Activated naive CD4-positive, alpha-beta T cell treated with anti-CD3 and anti-CD28 coated beads for 36 hours (primary cell): Measurements from ENCODE around the gene LRRC25. TPM values are rescaled to one million over a fixed set of nuclear protein-coding genes. Genes with fewer than 3 reads are reported as not detected.

Experiments
- CTCF ChIA-PET: fragments of 350-600 bp; sonication (Branson Sonifier 250); formaldehyde crosslinking; loops from one replicate; lab custom pipeline; 2021; ENCODE audit warnings: antibody characterized with exemption; lab: Charles Lee
- DNase-seq: peaks from one replicate; pipeline ENCODE4 v3.0.0-alpha.2; 2020
- H3K27ac Mint-ChIP-seq: one replicate; pipeline ENCODE4 v1.8.0; 2021; ENCODE audit warnings: mild to moderate bottlenecking, mixed read lengths
- H3K27me3 Mint-ChIP-seq: one replicate; pipeline ENCODE4 v1.8.0; 2021; ENCODE audit warnings: low read depth, mixed read lengths
- H3K36me3 Mint-ChIP-seq: one replicate; pipeline ENCODE4 v1.8.0; 2021; ENCODE audit warnings: low read depth, mixed read lengths
- H3K4me1 Mint-ChIP-seq: one replicate; pipeline ENCODE4 v1.8.0; 2021; ENCODE audit warnings: low read depth, mixed read lengths
- H3K4me3 Mint-ChIP-seq: one replicate; pipeline ENCODE4 v1.8.0; 2021; ENCODE audit warnings: mild to moderate bottlenecking, moderate library complexity, mixed read lengths
- H3K9me3 Mint-ChIP-seq: one replicate; pipeline ENCODE4 v1.8.0; 2021; ENCODE audit warnings: mixed read lengths
- intact Hi-C: fragments of 100-400 bp; cut with micrococcal nuclease; formaldehyde crosslinking; loops from one replicate; pipeline ENCODE4 v1.15.1; 2023
- total RNA-seq, 2 experiments: library from RNA; stranded (reverse); gene quantifications; one replicate each; pipeline ENCODE4 v1.2.3, GENCODE V29; 2021

The LRRC25 gene
- total RNA-seq, 2 experiments from 2014 or later: not detected

DNA sequence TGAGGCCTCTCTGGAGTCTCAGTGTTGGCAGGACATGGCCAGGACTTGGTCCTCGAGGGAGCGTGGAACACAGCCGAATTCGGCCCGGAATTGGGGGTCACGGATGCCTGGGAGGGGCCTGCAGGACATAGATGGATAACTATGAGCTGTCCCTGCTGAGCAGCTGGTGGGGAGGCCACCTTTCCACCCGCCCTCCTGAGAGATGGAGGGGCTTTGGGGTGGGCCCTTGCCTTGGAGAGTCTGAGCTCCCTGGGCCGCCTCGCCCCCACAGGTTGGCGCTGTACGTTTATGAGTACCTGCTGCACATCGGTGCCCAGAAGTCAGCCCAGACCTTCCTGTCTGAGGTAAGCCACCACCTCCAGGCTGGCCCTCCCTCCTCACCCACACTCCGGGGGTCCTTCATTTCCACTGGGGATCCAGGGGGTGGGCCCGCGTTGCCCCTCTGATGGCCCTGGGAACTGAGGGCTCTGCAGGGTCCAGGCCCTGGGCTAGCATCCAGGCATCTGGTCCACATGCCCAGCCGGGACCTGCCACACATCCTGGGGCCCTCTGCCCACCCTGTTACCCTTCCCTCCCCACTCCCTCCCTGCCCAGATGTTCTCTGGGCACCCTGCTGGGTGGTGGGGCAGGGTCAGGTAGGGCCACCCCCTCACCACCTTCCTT is 29.8 kb upstream of the LRRC25 start:
- peaks cover 1% of the 10 kb centered on the region for H3K36me3 Mint-ChIP-seq
- intact Hi-C loops: no loop called here

DNA sequence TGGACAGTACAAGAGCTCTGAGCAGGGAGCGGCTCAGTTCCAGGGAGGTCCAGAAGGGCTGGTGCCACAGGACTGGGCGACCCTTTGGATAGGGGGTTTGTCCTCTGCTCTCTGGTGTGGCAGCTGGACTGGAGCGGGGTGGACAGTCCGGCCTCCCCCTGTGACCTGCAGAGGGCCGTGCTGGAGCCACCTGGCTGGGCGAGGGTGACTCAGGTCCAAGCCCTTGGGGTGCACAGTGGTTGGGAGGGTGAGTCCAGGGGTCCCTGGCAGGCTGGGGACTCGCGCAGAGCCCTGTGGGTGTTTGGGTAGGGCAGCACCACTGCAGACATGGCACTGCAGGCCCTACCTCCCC is 29.0 kb upstream of the LRRC25 start:
- DNase-seq: no peak
- CTCF ChIA-PET: interaction anchor here (0.6 kb wide), 1 partner anchor 246 kb away, joined by 3 read pairs; no protein-coding TSS in a partner anchor
- H3K27ac Mint-ChIP-seq: no peak overlapping the region
- H3K9me3 Mint-ChIP-seq: no peaks in the 10 kb centered on the region
- H3K27me3 Mint-ChIP-seq: no peaks in the 10 kb centered on the region
- intact Hi-C loops: no loop called here
- H3K4me3 Mint-ChIP-seq: no peak overlapping the region
- H3K36me3 Mint-ChIP-seq: peaks cover 2% of the 10 kb centered on the region
- peaks cover 31% of the 10 kb centered on the region for H3K4me1 Mint-ChIP-seq

More for the DNA sequence above, 29.8 kb upstream of the LRRC25 start:
- peaks cover 25% of the 10 kb centered on the region for H3K4me1 Mint-ChIP-seq
- no peaks in the 10 kb centered on the region for H3K9me3 Mint-ChIP-seq
- H3K27ac Mint-ChIP-seq: no peak overlapping the region
- no peaks in the 10 kb centered on the region for H3K27me3 Mint-ChIP-seq
- CTCF ChIA-PET: interaction anchor here (0.5 kb wide), 1 partner anchor 13 kb away, joined by 3 read pairs; no protein-coding TSS in a partner anchor
- H3K4me3 Mint-ChIP-seq: no peak overlapping the region
- DNase-seq: no peak

DNA sequence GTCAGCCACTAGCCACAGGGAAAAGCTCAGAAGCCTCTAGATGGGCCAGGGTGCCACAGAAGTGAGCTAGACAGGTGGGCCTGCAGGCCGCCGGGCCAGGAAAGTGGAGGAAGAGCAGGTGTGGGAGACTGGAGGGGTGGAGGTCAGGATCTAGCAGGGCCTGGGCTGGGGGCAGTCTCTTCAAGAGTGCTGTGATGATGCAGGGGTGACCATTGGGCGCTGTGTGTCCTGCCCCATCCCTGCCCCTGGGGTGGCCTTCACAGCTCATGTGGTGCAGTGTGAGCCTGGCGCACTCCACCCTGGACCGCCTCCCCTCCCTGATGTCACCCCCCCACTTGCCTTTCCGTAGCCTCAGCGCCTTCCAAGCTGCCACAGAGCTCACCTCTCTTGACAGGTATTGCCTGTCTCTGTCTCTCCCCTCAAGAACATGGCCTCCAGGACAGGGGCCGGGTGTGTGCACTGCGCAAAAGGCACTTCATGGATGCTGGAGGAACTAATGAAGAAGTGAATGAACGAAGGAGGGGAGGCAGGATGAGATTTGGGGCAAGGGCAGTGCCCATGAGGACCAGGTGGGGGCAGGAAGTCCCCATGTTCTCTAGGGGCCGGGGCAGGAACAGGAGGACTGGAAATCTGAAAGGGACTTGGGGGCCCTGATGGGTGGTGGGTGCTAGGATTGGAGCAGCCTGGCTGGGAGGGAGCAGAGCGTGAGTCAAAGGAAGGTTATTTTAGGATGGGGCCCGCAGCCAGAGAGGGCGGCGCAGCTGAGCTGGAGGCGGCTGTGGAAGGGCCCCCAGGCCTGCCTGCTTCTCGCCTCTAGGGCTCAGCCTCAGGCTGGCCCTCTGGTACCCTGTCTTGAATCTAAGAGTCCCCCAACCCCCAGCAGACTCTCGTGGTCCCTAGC is 28.3 kb upstream of the LRRC25 start:
- no peak for DNase-seq
- peak overlapping the region; percentile 0 for H3K27ac Mint-ChIP-seq
- H3K9me3 Mint-ChIP-seq: no peaks in the 10 kb centered on the region
- H3K4me3 Mint-ChIP-seq: no peak overlapping the region
- no peaks in the 10 kb centered on the region for H3K27me3 Mint-ChIP-seq
- peaks cover 2% of the 10 kb centered on the region for H3K36me3 Mint-ChIP-seq
- CTCF ChIA-PET: interaction anchor here (0.6 kb wide), 2 partner anchors 15 to 245 kb away, joined by 3 read pairs; no protein-coding TSS in a partner anchor
- intact Hi-C loops: no loop called here
- peaks cover 38% of the 10 kb centered on the region for H3K4me1 Mint-ChIP-seq

DNA sequence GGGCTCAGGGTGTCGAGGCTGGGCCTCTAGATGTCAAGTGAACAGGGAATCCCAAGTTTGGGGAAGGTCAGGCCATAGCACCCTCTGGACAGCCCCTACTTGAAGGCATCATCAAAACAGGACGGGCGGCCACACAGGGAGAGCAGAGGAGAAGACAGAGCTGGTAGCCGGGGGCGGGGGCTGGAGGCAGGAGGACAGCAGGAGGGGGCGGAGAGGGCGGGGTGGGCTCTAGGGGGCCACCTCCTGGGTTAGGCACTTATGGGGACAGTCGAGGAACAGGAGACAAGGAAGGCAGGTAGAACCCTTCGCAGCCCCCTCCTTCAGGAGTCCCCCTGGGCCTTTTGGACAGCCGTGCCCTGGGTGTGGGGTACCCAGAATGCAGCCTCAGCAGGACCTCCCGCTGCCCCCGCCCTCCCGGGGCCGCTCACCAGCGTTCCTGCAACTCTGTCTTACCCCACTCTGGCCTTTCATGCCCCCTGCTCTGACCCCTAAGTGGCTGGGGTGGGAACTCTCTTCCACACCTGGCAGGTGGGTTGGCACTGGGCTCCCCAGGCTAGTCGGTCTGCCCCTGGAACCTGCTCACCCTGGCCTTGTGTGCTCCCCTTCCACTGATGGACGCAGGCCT is 27.6 kb upstream of the LRRC25 start:
- Mint-ChIP-seq H3K27me3 (no peaks in the 10 kb centered on the region), H3K36me3 (peaks cover 2% of the 10 kb centered on the region), H3K4me1 (peaks cover 42% of the 10 kb centered on the region), H3K9me3 (no peaks in the 10 kb centered on the region), H3K27ac (no peak overlapping the region), H3K4me3 (no peak overlapping the region)
- intact Hi-C loops: no loop called here
- DNase-seq: no peak
- CTCF ChIA-PET: interaction anchor here (0.6 kb wide), 1 partner anchor 14 kb away, joined by 3 read pairs; no protein-coding TSS in a partner anchor

DNA sequence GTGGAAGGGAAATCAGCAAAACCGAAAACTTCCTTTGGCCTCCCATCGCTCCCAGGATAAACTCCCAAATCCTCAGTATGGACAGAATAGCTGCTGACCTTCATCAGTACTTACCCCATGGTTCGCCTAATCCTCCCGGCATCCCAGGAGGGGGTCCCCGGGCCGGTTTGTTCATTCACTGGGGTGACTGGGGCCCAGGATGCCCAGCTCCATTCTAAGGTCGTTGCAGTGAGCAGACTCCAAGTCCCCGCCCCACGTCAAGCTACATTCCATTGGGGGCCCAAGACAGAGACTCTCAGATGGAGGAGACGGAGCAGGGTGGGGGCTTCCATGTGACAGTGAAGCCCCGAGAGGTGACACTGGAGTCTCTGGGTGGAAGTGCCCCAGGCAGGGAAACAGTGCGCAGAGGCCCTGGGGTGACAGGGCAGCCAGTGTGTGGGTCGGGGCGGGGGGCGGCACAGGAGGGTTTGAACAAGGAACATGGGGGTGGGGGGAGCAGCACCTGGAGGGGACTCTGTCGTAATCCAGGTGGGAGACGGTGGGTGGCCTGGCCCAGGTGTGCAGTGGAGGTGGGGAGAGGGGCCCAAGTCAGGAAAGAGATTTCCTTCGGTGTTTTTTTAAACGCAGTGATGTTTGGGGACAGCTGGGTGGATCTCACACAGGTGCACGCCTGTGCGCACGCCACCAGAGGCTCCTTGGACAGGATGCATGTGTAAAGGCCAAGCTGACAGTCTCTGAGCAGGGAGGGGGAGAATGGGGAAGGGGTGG is 26.9 kb upstream of the LRRC25 start:
- H3K36me3 Mint-ChIP-seq: peaks cover 2% of the 10 kb centered on the region
- intact Hi-C loops: no loop called here
- no peak overlapping the region for H3K4me3 Mint-ChIP-seq
- no peak for DNase-seq
- H3K27me3 Mint-ChIP-seq: no peaks in the 10 kb centered on the region
- H3K27ac Mint-ChIP-seq: no peak overlapping the region
- peaks cover 38% of the 10 kb centered on the region for H3K4me1 Mint-ChIP-seq
- H3K9me3 Mint-ChIP-seq: no peaks in the 10 kb centered on the region
- CTCF ChIA-PET: interaction anchor here (0.9 kb wide), 1 partner anchor 10 kb away, joined by 3 read pairs; no protein-coding TSS in a partner anchor

DNA sequence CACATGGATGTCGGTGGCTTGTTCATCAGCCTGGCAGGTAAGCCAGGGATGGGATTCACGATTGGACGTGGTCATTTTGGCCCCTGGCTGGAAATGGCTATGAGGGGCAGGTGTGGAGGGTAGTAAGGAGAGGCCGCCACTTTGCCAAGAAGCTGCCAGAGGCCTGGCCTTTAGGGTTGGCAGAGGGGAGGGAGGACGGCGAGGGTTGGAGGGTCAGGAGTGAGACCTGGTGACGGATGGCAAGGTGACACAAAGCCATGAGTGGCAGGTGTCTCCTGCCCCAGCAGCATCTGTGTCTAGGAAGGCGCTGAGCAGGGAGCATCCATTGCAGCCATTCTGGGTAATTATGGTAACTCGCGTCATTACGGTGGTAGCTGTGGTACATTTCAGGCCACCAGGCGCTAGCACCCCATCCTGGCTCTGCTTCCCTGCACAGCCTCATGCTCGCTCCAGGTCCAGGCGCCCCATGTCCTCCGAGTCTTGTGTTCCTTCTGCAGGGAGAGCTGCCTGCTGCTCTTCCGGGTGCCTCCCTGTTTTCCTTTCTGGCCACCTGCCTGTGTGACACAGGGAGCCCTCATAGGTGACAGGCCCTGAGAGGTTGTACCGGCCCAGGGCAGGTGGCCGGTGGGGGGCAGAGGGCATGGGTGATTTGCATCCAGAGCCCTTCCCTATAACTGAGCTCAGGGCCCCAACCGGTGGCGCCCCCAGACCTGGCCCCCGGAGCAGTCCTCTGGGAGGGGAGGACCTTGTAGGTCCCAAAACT is 26.0 kb upstream of the LRRC25 start:
- Mint-ChIP-seq H3K27ac (no peak overlapping the region), H3K4me3 (no peak overlapping the region), H3K36me3 (peaks cover 2% of the 10 kb centered on the region), H3K4me1 (peaks cover 43% of the 10 kb centered on the region), H3K27me3 (peaks cover 2% of the 10 kb centered on the region), H3K9me3 (no peaks in the 10 kb centered on the region)
- peak; percentile 4 for DNase-seq
- intact Hi-C loops: no loop called here
- CTCF ChIA-PET: interaction anchor here (0.9 kb wide), 1 partner anchor 9 kb away, joined by 3 read pairs; no protein-coding TSS in a partner anchor

DNA sequence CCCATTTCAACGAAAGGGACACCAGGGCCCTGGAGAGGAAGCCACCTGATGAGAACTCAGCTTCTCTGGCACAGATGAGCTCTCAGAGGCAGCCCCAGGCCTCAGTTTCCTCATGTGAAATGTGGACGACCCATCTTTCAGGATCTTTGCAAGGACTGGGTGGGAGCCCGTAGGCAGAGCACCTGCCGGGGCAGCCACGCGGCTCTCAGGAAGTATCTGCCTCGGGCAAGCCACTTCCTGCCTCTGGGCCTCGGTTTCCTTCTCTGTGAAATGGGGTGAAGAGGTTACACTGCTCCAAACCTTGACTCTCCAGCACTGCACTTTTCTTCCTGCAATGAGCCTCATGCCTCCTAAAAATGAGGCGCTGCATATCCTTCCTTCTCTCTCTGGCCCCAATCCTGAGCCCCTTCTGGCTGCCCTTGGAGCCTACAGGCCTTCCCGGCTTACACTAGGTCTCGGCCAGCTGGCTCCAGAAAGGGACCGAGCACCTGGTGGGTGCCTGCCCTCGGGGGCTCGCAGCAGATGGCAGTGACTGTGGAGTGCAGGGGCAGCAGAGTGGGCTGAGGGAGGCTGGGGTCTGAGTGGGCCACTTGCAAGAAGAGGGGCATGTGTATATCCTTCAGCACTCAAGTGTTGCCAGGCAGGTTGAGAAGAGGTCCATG is 25.2 kb upstream of the LRRC25 start:
- Mint-ChIP-seq H3K27ac (peak overlapping the region; percentile 31), H3K4me3 (peak overlapping the region; percentile 82), H3K36me3 (peaks cover 2% of the 10 kb centered on the region), H3K27me3 (peaks cover 9% of the 10 kb centered on the region), H3K9me3 (no peaks in the 10 kb centered on the region), H3K4me1 (peaks cover 51% of the 10 kb centered on the region)
- intact Hi-C loops: no loop called here
- peak; percentile 49 for DNase-seq
- CTCF ChIA-PET: interaction anchor here (1.2 to 1.4 kb wide), 2 partner anchors 9 to 143 kb away, joined by 5 to 6 read pairs; no protein-coding TSS in a partner anchor

DNA sequence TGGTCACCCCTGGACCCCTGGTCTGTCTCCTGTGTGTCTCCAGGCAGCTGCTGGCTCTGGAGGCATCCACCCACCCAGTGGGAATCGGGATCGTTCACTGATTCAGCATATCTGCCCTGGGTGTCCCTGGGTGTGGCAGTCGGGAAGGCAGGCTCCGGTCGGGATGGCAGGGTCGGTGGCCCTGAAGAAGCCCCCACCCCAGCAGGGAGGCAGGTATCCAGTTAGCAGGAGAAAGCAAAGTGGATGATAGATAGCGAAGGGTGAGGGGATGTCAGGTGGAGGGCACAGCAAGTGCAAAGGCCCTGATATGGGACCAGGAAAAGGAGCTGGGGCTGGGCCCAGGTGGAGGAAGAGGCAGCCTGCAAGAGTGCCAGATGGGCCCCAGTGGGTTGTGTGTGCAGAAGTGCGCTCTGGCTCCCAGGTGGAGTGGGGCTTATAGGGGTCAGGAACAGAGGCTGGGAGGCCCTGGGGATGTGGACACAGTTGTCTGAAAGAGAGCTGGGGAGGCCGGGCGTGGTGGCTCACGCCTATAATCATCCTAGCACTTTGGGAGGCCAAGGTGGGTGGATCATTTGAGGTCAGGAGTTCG is 24.0 kb upstream of the LRRC25 start:
- CTCF ChIA-PET: interaction anchor here (1.0 to 1.4 kb wide), 3 partner anchors 8 to 142 kb away, joined by 3 to 6 read pairs (median 5); no protein-coding TSS in a partner anchor
- peaks cover 60% of the 10 kb centered on the region for H3K4me1 Mint-ChIP-seq
- H3K4me3 Mint-ChIP-seq: peak overlapping the region; percentile 82
- intact Hi-C loops: no loop called here
- no peaks in the 10 kb centered on the region for H3K9me3 Mint-ChIP-seq
- H3K27me3 Mint-ChIP-seq: peaks cover 16% of the 10 kb centered on the region
- DNase-seq: no peak
- H3K36me3 Mint-ChIP-seq: peaks cover 2% of the 10 kb centered on the region
- H3K27ac Mint-ChIP-seq: peak overlapping the region; percentile 31

DNA sequence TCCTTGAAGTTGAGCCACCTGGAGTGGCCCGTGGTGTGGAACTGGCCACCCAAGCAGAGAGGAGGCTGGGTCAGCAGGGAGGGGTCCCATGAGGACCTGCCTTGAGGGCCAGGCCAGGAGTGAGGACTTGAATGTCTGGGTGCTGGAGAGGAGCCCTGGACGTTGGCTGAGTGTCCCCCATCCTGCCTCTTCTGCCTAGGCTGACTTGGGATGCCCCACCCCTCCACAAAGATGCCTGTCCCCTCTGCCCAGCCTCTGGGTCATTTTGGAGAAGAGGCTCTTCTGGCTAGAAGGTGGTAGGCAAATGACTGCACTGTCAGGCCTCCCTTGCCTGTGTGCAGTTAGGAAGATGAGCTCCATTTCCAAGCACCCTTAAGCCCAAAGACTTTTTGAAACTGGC is 23.5 kb upstream of the LRRC25 start:
- Mint-ChIP-seq H3K27me3 (peaks cover 21% of the 10 kb centered on the region), H3K9me3 (no peaks in the 10 kb centered on the region), H3K4me1 (peaks cover 64% of the 10 kb centered on the region), H3K4me3 (peak overlapping the region; percentile 82), H3K36me3 (peaks cover 2% of the 10 kb centered on the region), H3K27ac (no peak overlapping the region)
- intact Hi-C loops: no loop called here
- DNase-seq: no peak
- CTCF ChIA-PET: interaction anchor here (1.0 to 2.8 kb wide), 2 partner anchors 10 to 32 kb away, joined by 3 to 16 read pairs; no protein-coding TSS in a partner anchor

DNA sequence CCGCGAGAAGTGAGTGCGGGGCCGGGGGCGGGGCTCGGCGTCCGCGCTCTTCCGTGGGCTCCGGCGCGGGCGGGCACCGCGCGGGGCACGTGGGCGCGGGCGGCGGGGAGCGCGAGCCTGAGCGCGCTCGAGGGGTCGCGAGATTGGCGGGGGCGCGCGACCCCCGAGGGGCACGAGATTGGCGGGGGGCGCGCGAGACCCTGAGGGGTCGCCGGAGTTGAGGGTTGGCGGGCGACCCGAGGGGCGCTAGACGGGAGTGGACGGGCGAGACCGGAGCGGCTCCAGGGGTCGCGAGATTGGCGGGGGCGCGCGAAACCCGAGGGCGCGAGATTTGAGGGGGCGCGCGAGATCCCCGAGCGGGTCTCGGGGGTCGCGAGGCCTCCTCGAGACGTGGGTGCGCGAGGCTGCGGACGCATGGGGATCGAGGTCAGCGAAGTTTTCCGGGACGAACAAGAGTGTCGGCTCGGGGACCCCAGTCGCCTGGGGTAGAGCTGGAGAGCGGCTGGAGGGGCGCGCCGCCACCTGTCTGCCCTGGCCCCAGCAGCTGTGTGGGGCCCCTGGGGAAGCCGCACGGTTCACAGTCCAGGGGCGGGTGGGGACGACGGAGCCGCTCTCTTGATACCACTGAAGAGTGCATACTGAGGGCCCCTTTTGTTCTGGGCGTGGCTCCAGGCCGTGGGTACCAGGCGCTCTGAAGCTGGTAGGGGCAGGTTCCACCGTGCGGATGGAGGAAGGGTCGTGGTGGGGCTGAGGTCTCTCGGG is 22.5 kb upstream of the LRRC25 start:
- peaks cover 27% of the 10 kb centered on the region for H3K27me3 Mint-ChIP-seq
- peak overlapping the region; percentile 82 for H3K4me3 Mint-ChIP-seq
- CTCF ChIA-PET: interaction anchor here (0.7 to 2.8 kb wide), 6 partner anchors 9 to 152 kb away, joined by 3 to 16 read pairs (median 4); partner anchors contain the start of gene UBA52
- intact Hi-C loops: loop anchor here (2.0 to 5.0 kb wide), 2 partner anchors 128 to 141 kb away; no protein-coding TSS in a partner anchor
- peaks cover 69% of the 10 kb centered on the region for H3K4me1 Mint-ChIP-seq
- H3K27ac Mint-ChIP-seq: peak overlapping the region; percentile 56
- DNase-seq: peak; percentile 49
- H3K9me3 Mint-ChIP-seq: no peaks in the 10 kb centered on the region
- peaks cover 2% of the 10 kb centered on the region for H3K36me3 Mint-ChIP-seq
